Measurements from ENCODE around the gene EPB41L2. TPM values are rescaled to one million over a fixed set of nuclear protein-coding genes. Genes with fewer than 3 reads are reported as not detected.
"Not testable (repeated sequence)": the region's sequence is repeated elsewhere in the genome, so short reads cannot be mapped to it uniquely, and the experiment has no call there.

EPB41L2 gene
- total RNA-seq, 1 experiment from 2014 or later: 181 TPM

GRCh38 chr6:130994319-130995097 lies 68.5 kb downstream of the EPB41L2 start:
- Histone ChIP-seq H3K36me3 (ENCODE audit: insufficient read depth, low read length, poor library complexity, severe bottlenecking) (no peaks in the 10 kb centered on the region), H3K4me1 (ENCODE audit: insufficient read depth, low read length, poor library complexity, severe bottlenecking) (peaks cover 38% of the 10 kb centered on the region), H3K9me3 (ENCODE audit: low read depth, low read length, poor library complexity, severe bottlenecking) (no peaks in the 10 kb centered on the region), H3K27me3 (replicated peaks; ENCODE audit: insufficient read depth, low read depth, low read length, poor library complexity) (peaks cover 7% of the 10 kb centered on the region), H3K27ac (ENCODE audit: low read depth, low read length, poor library complexity, severe bottlenecking) (no peak overlapping the region), H3K4me3 (ENCODE audit: low read depth, low read length, poor library complexity, severe bottlenecking) (no peak overlapping the region)
- TF ChIP-seq CTCF (conservative IDR thresholded peaks at IDR 0.05; ENCODE audit: low read depth, low read length): no peak
- TF ChIP-seq EZH2 (IDR thresholded peaks at IDR 0.05; ENCODE audit: borderline replicate concordance, low read depth, low read length, poor library complexity, severe bottlenecking): no peak
- ChIA-PET CTCF (no interaction called here), POLR2A (ENCODE audit: low non-redundant PET) (no interaction called here)
- intact Hi-C loops (cut with micrococcal nuclease; ENCODE audit: unreplicated experiment): loop anchor here (5.0 kb wide), 1 partner anchor 68 kb away; the partner anchor contains the start of gene EPB41L2
- BruUV-seq (replicated peaks): no TSS peak
- DNase-seq (ENCODE audit: low spot score): no peak

- intact Hi-C loops (cut with micrococcal nuclease; ENCODE audit: unreplicated experiment): no loop called here
- CTCF ChIA-PET: no interaction called here
- Histone ChIP-seq H3K4me1 (ENCODE audit: insufficient read depth, low read length, poor library complexity, severe bottlenecking) (peaks cover 31% of the 10 kb centered on the region), H3K4me3 (ENCODE audit: low read depth, low read length, poor library complexity, severe bottlenecking) (no peak overlapping the region), H3K27ac (ENCODE audit: low read depth, low read length, poor library complexity, severe bottlenecking) (no peak overlapping the region), H3K9me3 (ENCODE audit: low read depth, low read length, poor library complexity, severe bottlenecking) (no peaks in the 10 kb centered on the region), H3K27me3 (replicated peaks; ENCODE audit: insufficient read depth, low read depth, low read length, poor library complexity) (no peaks in the 10 kb centered on the region), H3K36me3 (ENCODE audit: insufficient read depth, low read length, poor library complexity, severe bottlenecking) (no peaks in the 10 kb centered on the region)
- TF ChIP-seq CTCF (conservative IDR thresholded peaks at IDR 0.05; ENCODE audit: low read depth, low read length): no peak
- TF ChIP-seq EZH2 (IDR thresholded peaks at IDR 0.05; ENCODE audit: borderline replicate concordance, low read depth, low read length, poor library complexity, severe bottlenecking): no peak
- no peak for DNase-seq (ENCODE audit: low spot score)
- POLR2A ChIA-PET (ENCODE audit: low non-redundant PET): no interaction called here
- no TSS peak for BruUV-seq (replicated peaks)
Observed at GRCh38 chr6:130993292-130993765, 69.7 kb downstream of the EPB41L2 start.

- CTCF ChIA-PET: no interaction called here
- BruUV-seq (replicated peaks): no TSS peak
- no peak for TF ChIP-seq EZH2 (IDR thresholded peaks at IDR 0.05; ENCODE audit: borderline replicate concordance, low read depth, low read length, poor library complexity, severe bottlenecking)
- no peak for TF ChIP-seq CTCF (conservative IDR thresholded peaks at IDR 0.05; ENCODE audit: low read depth, low read length)
Observed at GRCh38 chr6:130991422-130992137, 71.5 kb downstream of the EPB41L2 start.

GRCh38 chr6:130987539-130987938 lies 75.5 kb downstream of the EPB41L2 start:
- CTCF ChIA-PET; DNase-seq (ENCODE audit: low spot score); H3K36me3 ChIP-seq (ENCODE audit: insufficient read depth, low read length, poor library complexity, severe bottlenecking); H3K27ac ChIP-seq (ENCODE audit: low read depth, low read length, poor library complexity, severe bottlenecking); H3K4me1 ChIP-seq (ENCODE audit: insufficient read depth, low read length, poor library complexity, severe bottlenecking); H3K4me3 ChIP-seq (ENCODE audit: low read depth, low read length, poor library complexity, severe bottlenecking); POLR2A ChIA-PET (ENCODE audit: low non-redundant PET); H3K27me3 ChIP-seq (replicated peaks; ENCODE audit: insufficient read depth, low read depth, low read length, poor library complexity); H3K9me3 ChIP-seq (ENCODE audit: low read depth, low read length, poor library complexity, severe bottlenecking); BruUV-seq (replicated peaks); intact Hi-C loops (cut with micrococcal nuclease; ENCODE audit: unreplicated experiment): not testable (repeated sequence)

More at GRCh38 chr6:130991422-130992137, 71.5 kb downstream of the EPB41L2 start:
- POLR2A ChIA-PET (ENCODE audit: low non-redundant PET): no interaction called here
- H3K36me3 ChIP-seq (ENCODE audit: insufficient read depth, low read length, poor library complexity, severe bottlenecking): no peaks in the 10 kb centered on the region
- no peak overlapping the region for H3K4me3 ChIP-seq (ENCODE audit: low read depth, low read length, poor library complexity, severe bottlenecking)
- intact Hi-C loops (cut with micrococcal nuclease; ENCODE audit: unreplicated experiment): no loop called here
- H3K4me1 ChIP-seq (ENCODE audit: insufficient read depth, low read length, poor library complexity, severe bottlenecking): peaks cover 16% of the 10 kb centered on the region
- H3K27me3 ChIP-seq (replicated peaks; ENCODE audit: insufficient read depth, low read depth, low read length, poor library complexity): no peaks in the 10 kb centered on the region
- DNase-seq (ENCODE audit: low spot score): no peak
- H3K27ac ChIP-seq (ENCODE audit: low read depth, low read length, poor library complexity, severe bottlenecking): no peak overlapping the region
- no peaks in the 10 kb centered on the region for H3K9me3 ChIP-seq (ENCODE audit: low read depth, low read length, poor library complexity, severe bottlenecking)
